ENCODE measurements around the gene MAGEA9B.
"Not testable (repeated sequence)": the region's sequence is repeated elsewhere in the genome, so short reads cannot be mapped to it uniquely, and the experiment has no call there.

MAGEA9B gene

DNA sequence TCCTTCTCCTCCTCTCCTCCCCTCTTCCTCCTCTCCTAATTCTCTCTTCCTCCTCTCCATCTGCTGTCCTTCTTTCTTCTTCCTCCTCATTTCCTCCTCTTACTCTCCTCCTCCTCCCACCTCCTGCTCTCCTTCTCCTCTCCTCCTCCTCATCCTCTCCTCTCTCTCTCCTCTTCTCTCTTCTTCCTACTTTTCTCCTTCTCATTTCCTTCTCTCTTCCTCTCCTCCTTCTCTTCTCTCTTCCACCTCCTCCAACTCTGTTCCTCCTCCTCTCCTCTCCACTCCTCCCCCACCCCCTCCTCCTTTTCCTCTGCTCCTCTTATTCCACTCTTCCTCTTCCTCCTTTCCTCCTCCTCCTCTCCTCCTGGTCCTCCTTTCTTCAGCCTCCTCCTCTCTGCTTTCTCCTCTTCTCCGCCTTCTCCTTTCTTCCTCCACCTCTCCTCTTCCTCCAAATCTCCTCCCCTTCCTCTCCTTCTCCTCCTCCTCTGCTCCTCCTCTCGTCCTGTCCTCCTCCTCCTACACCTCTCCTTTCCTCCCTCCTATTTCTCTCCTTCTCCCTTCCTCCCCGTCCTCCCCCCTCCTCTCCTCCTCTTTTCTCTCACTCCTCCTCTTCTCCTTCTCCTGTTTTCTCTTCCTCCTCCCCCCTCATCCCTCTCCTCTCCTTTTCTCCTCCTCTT lies 52.2 kb downstream of the MAGEA9B start:
- not testable (repeated sequence) for DNase-seq (ENCODE audit: low read depth in 2 of 2)

DNA sequence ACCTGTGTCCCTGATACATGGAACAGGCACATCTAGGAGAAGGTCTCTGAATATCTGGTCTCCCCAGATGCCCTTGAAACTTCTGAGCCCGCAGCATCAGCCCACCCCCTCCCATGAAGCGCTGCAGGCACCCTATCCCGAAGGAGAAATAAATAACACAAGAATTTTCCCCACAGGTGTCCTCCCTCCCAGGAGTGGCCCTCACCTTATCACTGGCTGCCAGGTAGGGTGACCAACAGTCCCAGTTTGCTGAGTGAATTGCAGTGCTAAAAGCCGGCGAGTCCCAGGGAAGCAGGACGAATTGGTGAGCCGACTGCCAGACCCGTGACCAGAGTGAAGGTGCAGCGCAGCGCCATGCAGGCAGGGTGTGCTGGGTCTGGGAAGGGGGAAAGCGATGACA lies 53.3 kb downstream of the MAGEA9B start:
- not testable (repeated sequence) for DNase-seq (ENCODE audit: low read depth in 2 of 2)

DNA sequence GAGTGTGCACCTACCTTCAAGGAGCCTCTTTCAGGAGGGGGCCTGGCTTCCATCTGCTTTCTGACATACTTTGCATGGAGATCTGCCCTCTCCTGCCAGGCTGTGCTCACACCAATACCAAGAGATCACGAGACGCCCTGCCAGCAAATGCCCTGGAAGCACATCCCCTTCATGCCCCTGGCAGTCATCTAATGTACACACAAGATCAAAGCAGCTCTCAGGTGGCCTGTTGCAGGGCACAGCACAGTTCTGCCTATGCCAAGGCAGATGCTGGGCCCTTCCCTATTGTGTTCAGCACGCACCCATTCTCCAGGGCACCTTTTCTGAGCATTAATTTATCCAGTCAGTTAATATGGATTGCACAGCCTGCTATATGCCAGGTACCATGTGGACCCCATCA lies 54.4 kb downstream of the MAGEA9B start:
- not testable (repeated sequence) for DNase-seq (ENCODE audit: low read depth in 2 of 2)
